Endometrial microvascular endothelial cells (primary cell): Measurements from ENCODE around the gene GAS2. TPM values are rescaled to one million over a fixed set of nuclear protein-coding genes. Genes with fewer than 3 reads are reported as not detected.

Experiments used
- in situ Hi-C: cut with HindIII; loops from 2 replicates; pipeline ENCODE4 v1.10.0; 2017; ENCODE audit warnings: low sequenced_read_pairs, low pct_unique_long_range_greater_than_20kb; ENCODE audit errors: inconsistent ontology term
- total RNA-seq: library from RNA; depleted of rRNA; stranded (reverse); fragments of >200 nt; gene quantifications from one replicate; pipeline ENCODE4 v1.2.3, GENCODE V29; 2015; ENCODE audit errors: inconsistent ontology term

The GAS2 gene
- total RNA-seq, 1 donor from 2014 or later, result 3.6 TPM

- in situ Hi-C loops, result no loop called here
Measured at GRCh38 chr11:22711880-22712279, 45.5 kb downstream of the GAS2 start.

GRCh38 chr11:22713336-22713735, 46.9 kb downstream of the GAS2 start:
- in situ Hi-C loops, result no loop called here

DNA sequence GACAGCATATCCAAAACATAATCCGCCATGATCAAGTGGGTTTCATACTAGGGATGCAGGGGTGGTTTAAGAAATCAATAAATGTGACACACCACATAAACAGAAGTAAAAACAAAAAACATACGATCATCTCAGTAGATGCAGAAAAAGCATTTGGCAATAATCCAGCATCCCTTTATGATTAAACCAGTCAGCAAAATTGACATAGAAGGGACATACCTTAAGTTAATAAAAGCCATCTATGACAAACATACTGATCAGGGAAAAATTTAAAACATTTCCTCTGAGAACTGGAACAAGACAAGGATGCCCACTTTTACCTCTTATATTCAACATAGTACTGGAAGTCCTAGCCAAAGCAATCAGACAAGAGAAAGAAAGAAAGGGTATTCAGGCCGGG, 49.6 kb downstream of the GAS2 start:
- in situ Hi-C loops, result no loop called here

GRCh38 chr11:22720457-22720856, 54.0 kb downstream of the GAS2 start:
- in situ Hi-C loops, result no loop called here

DNA sequence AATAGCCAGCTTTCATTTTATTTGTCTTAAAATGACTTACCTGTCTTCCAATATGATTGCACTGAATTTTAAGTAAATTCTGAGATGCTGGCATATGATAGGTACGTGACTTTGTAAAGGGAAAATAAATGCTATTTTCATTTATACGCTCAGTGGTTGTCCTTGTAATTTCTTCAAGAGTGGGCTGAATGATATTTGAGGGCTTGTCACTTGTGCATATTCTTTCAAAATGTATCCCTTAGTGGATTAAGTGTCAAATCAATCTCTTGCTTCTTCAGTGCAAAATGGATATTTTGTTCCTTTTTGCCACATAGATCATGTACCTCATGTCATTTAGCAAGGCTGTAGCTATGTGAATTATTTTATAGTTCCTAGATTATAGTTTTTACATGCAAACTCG, 56.9 kb downstream of the GAS2 start:
- in situ Hi-C loops, result no loop called here

DNA sequence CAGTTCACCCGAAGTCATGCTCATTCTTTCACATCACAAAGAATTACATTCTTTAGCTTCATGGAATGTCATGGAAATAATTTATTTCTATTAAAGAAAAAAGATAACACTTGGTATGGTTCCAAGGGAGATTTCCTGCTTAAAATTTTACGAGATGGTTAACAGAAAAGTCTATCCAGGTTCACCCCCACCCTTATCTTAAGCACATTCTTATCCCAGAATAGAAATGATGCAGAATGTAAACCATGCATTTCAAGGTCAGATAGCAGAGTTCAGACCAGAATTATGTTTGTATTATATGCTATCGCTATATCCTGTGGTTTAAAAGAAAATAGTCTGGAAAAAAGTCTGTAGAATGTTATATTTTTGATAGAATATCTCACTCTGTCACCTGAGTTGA, 58.7 kb downstream of the GAS2 start:
- in situ Hi-C loops, result no loop called here

DNA sequence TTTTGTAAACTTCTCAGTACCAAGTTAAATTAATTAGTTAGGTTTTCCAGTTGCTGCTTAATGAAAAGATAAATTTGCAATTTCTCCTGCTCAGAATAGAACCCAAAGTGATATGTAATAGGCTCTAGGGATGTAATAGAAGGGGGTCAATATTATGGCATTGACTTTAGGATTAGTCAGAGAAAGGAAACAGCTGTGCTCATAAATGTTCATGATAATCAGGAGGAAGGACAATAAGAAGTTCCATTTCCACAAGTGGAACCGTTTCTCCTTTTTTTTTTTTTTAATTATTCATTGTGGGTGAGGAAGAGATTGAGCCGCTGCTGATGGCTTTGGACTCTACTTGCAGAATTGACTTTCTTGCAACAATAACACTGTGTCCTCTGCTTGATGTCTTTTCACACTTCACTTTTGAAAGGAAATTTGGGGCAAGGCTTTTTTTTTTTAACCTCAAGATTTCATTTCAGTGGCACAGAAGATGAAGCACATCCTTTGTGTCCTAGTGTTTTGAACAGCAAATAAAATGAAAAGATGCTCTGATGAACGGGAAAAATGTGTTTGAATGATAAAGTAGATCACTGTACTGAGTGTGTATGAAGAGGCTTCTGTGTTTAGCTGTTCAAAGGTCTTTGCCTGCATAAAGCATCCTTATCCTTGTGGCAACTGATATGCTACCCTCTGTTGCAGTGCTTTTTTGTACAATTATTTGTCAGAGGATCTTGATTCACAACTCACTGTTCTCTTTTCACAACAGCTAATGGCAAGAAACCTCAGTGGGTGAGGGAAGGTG, 62.4 kb downstream of the GAS2 start:
- in situ Hi-C loops, result no loop called here

- in situ Hi-C loops, result no loop called here
Measured at GRCh38 chr11:22730319-22730718, 63.9 kb downstream of the GAS2 start.

GRCh38 chr11:22732588-22732987, 66.2 kb downstream of the GAS2 start:
- in situ Hi-C loops, result no loop called here

- in situ Hi-C loops, result no loop called here
Measured at GRCh38 chr11:22733475-22734248, 67.3 kb downstream of the GAS2 start.

- in situ Hi-C loops, result no loop called here
Measured at GRCh38 chr11:22734628-22735345, 68.4 kb downstream of the GAS2 start.

GRCh38 chr11:22742157-22742613, 75.8 kb downstream of the GAS2 start:
- in situ Hi-C loops, result no loop called here

DNA sequence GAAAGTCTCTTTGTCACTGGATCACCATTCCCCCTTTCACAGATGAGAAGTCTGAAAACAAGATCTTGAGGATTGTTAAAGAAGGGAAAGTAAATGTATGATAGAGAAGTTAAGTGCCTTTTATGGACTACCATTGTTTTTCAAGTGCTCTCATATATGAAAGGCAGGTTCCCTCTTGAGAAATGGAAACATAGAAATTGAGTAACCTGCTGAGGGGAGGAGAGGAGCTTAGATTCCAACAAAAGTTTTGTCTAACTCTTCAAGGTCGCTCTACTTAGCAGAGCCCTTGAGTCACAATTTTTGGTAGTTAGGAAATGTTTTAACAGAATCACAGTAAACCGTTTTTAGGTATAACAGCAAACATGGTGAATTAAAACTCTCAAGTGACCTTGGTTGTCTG, 83.1 kb downstream of the GAS2 start:
- in situ Hi-C loops, result no loop called here

GRCh38 chr11:22752908-22753310, 86.5 kb downstream of the GAS2 start:
- in situ Hi-C loops, result no loop called here

DNA sequence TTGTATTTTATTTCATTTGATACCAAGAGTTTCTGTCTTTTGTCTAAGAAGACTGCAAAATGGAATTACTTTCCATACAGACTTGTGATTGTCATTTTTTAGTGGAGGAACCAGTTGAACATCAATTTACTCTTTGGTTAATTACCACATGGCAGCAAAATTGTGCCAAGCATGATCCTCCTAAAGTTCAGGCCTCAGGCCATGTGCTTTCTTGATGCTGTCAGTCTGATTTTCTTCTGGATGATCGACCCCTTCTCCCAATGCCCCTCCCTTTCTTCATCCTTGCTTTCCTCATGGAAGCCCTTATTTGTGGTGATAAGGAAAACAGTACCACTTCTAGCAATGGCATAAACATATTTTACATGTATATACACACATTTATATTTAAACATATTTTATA, 87.0 kb downstream of the GAS2 start:
- in situ Hi-C loops, result no loop called here

DNA sequence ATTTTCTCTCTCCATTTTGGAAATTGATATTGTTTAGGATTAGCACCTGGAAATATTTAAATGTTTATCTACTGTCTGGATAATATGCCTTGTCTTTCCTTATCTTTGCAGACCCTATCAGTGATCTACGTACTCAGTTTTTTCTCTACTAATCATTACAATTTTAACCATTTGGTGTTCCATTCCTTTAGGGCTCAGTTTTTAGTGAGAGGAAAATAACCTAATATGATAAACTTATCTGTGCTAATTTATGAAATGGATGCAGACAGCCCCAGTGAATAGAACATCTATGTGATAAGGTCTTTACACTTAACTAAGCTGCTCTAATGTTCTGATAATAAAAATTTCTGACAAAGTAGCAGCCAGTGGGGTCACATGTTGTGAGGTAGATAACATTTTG, 94.7 kb downstream of the GAS2 start:
- in situ Hi-C loops, result no loop called here

DNA sequence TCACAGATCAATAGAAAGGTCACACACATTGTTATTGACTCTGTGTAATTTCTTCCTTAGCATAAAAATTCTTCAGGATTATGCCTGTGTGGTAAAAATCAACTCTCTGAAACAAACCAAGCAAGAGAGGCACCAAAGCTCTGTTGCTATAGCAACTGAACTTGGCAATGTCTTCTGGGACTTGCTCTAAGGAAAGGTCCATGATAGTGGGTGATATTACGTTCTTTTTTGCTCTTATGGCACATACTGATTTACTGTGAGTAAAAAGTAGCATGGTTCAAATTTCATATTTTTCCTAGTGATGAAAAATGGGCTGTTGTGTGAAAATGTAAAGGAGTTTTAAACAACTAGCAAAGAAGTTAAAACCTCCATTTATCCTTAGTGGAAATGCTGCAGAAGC, 96.8 kb downstream of the GAS2 start:
- in situ Hi-C loops, result no loop called here

DNA sequence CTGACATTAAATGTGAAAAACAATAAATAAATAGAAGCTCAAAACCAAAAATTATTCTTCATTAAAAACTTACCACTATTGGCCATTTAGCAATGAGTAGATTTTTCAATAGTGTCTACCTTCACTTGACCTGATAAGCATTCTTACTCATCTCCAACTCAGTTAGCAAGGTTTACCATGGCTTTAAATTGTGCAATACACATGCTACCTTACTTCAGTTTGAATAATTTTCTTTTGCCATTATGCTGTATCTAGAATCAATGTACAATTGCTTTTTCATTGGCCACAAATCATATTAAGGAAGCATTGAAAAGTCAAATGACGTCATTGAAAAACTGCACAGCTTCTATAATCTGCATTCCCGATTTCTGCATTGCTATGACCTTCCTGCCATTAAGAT, 98.3 kb downstream of the GAS2 start:
- in situ Hi-C loops, result no loop called here

DNA sequence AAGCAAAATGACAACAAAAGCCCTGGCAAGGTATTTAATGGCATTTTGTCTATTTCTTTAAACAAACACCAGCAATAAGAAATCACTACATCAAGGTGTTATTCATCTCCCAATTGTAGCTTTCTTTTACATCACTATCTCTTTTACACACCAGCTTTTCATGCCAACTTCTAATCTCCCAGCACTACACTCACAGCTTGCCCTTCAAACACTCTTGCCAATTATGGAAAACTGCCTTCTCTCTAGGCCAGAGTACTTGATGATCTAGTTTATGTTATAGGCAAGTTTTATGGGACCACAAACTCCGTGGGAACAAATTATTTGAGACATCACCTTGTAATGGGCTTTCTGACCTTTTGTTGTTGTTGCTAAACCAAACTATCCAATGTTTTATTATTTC, 101.9 kb downstream of the GAS2 start:
- in situ Hi-C loops, result no loop called here

DNA sequence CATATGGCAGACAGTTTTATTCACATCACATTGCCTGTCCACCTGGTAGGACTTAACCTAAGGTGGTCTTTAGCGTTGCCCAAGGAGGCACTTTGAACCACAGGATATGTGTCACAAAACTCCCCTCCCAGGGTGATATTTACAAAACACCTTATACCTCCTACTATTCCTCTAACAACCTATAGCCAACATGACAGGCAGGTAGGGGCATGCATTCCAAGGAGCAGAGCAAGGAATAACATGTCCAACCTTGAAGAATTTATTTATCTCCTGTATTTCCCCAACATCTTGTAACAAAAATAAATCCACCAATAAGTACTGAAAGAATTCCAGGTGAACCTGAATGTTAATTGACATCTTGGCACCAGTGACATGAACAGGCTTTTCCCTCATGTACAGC, 102.7 kb downstream of the GAS2 start:
- in situ Hi-C loops, result no loop called here
